B cell (primary cell): Measurements from ENCODE around the gene SUPT5H. TPM values are rescaled to one million over a fixed set of nuclear protein-coding genes. Genes with fewer than 3 reads are reported as not detected.

ENCODE experiments used
- ATAC-seq: fragments of 200-7000 bp; cut with Tn5 transposase; one replicate; pipeline ENCODE4 v1.10.0; 2021; ENCODE audit warnings: low read depth, mild to moderate bottlenecking, moderate number of reproducible peaks, moderate library complexity
- CTCF ChIA-PET: fragments of 350-600 bp; sonication (Branson Sonifier 250); formaldehyde crosslinking; loops from one replicate; lab custom pipeline; 2021; ENCODE audit warnings: antibody characterized with exemption, inconsistent platforms; lab: Charles Lee
- POLR2A ChIA-PET: fragments of 350-600 bp; sonication (Branson Sonifier 250); formaldehyde crosslinking; loops from one replicate; lab custom pipeline; 2021; ENCODE audit warnings: antibody characterized with exemption; lab: Charles Lee
- DNase-seq: peaks from one replicate; pipeline ENCODE4 v3.0.0; 2013
- H2AFZ ChIP-seq: 2 replicates; pipeline ENCODE4 v1.6.1; 2012; ENCODE audit warnings: mild to moderate bottlenecking, low read depth, low read length; ENCODE audit not compliant: insufficient read depth, poor library complexity, severe bottlenecking
- H3K27ac ChIP-seq, 2 donors: 1 replicate in 1 of 2; 2 replicates in 1 of 2; pipeline ENCODE4 v1.5.1; 2012 to 2013; ENCODE audit warnings: low read length in 2 of 2, mild to moderate bottlenecking in 2 of 2, moderate library complexity in 1 of 2
- H3K27me3 ChIP-seq, 4 experiments: fragments of 200-600 bp in 1 of 4; sonication (generic) in 1 of 4; replicated peaks in 1 of 4; 1 replicate in 2 of 4; 2 replicates in 2 of 4; pipeline versions ENCODE4 v1.6.1 to v1.7.0; 2013 to 2016; ENCODE audit warnings: low read length in 3 of 4, mild to moderate bottlenecking in 2 of 4, mixed read lengths in 1 of 4, moderate library complexity in 1 of 4; ENCODE audit not compliant: insufficient read depth in 4 of 4, control insufficient read depth in 3 of 4; ENCODE audit errors: control extremely low read depth in 1 of 4
- H3K36me3 ChIP-seq, 2 experiments: replicated peaks in 1 of 2; 1 replicate in 1 of 2; 2 replicates in 1 of 2; pipeline versions ENCODE4 v1.6.1 to v1.7.1; 2013; ENCODE audit warnings: low read length in 1 of 2; ENCODE audit not compliant: insufficient read depth in 2 of 2, control insufficient read depth in 1 of 2; ENCODE audit errors: control extremely low read depth in 1 of 2, extremely low read depth in 1 of 2
- H3K4me1 ChIP-seq, 2 donors: fragments of 200-600 bp in 1 of 2; sonication (generic) in 1 of 2; 1 replicate in 1 of 2; 2 replicates in 1 of 2; pipeline versions ENCODE4 v1.5.1 to v1.6.1; 2013 to 2017; ENCODE audit warnings: low read length in 2 of 2; ENCODE audit not compliant: control insufficient read depth in 2 of 2, insufficient read depth in 2 of 2
- H3K4me2 ChIP-seq: replicated peaks from 2 replicates; pipeline ENCODE3; 2012; ENCODE audit warnings: mild to moderate bottlenecking, low read depth, low read length; ENCODE audit not compliant: poor library complexity, severe bottlenecking
- H3K4me3 ChIP-seq, 5 experiments: fragments of 200-600 bp in 1 of 5; sonication (generic) in 1 of 5; 1 replicate in 3 of 5; 2 replicates in 2 of 5; pipeline versions ENCODE4 v1.5.1 to v1.7.0; 2011 to 2016; ENCODE audit warnings: low read length in 4 of 5, mild to moderate bottlenecking in 4 of 5, low read depth in 2 of 5, control low read depth in 1 of 5, moderate library complexity in 1 of 5; ENCODE audit not compliant: insufficient read depth in 1 of 5; ENCODE audit errors: control extremely low read depth in 1 of 5, extremely low read depth in 1 of 5
- H3K79me2 ChIP-seq: fragments of 200-600 bp; sonication (generic); one replicate; pipeline ENCODE4 v1.6.0; 2016; ENCODE audit warnings: low read length; ENCODE audit not compliant: control insufficient read depth, insufficient read depth
- H3K9ac ChIP-seq: fragments of 200-600 bp; sonication (generic); 2 replicates; pipeline ENCODE4 v1.6.1; 2017; ENCODE audit warnings: mild to moderate bottlenecking, low read length, moderate library complexity
- H3K9me3 ChIP-seq, 3 donors: one replicate each; pipeline versions ENCODE4 v1.6.1 to v1.7.1; 2013; ENCODE audit warnings: low read length in 2 of 3; ENCODE audit not compliant: control insufficient read depth in 2 of 3, insufficient read depth in 1 of 3; ENCODE audit errors: control extremely low read depth in 1 of 3
- H4K20me1 ChIP-seq: 2 replicates; pipeline ENCODE4 v1.6.0; 2012; ENCODE audit warnings: mild to moderate bottlenecking, low read length; ENCODE audit not compliant: insufficient read depth, control insufficient read depth, poor library complexity, severe bottlenecking
- H3K27ac Mint-ChIP-seq: one replicate; pipeline ENCODE4 v1.8.0; 2021; ENCODE audit warnings: mixed read lengths
- H3K27me3 Mint-ChIP-seq: one replicate; pipeline ENCODE4 v1.8.0; 2021; ENCODE audit warnings: mixed read lengths
- H3K4me1 Mint-ChIP-seq: one replicate; pipeline ENCODE4 v1.8.0; 2021; ENCODE audit warnings: mixed read lengths
- H3K4me3 Mint-ChIP-seq: one replicate; pipeline ENCODE4 v1.8.0; 2021; ENCODE audit warnings: mixed read lengths
- H3K9me3 Mint-ChIP-seq: one replicate; pipeline ENCODE4 v1.8.0; 2022; ENCODE audit warnings: mixed read lengths; ENCODE audit not compliant: insufficient read depth
- CTCF ChIP-seq: fragments of 200-600 bp; IDR thresholded peaks from one replicate; pipeline ENCODE4 v1.8.0; 2022; ENCODE audit warnings: antibody characterized with exemption, mild to moderate bottlenecking
- EZH2 ChIP-seq: IDR thresholded peaks from 2 replicates; pipeline ENCODE4 v1.6.1; 2012; ENCODE audit warnings: borderline replicate concordance, low read depth, mild to moderate bottlenecking, moderate library complexity, low read length; ENCODE audit not compliant: insufficient read depth, poor library complexity, severe bottlenecking
- WGBS: methylation state at CpG from one replicate; pipeline ENCODE4 v1.1.5; 2013; ENCODE audit warnings: missing lambda C conversion rate; ENCODE audit not compliant: insufficient coverage; 5-methylcytosine and 5-hydroxymethylcytosine counted together
- intact Hi-C: fragments of 100-400 bp; cut with micrococcal nuclease; formaldehyde crosslinking; loops from one replicate; pipeline ENCODE4 v1.10.0; 2022
- polyA plus RNA-seq: library from polyadenylated mRNA; depleted of rRNA; stranded (reverse); fragments of >200 nt; gene quantifications from 2 replicates; pipeline ENCODE4 v1.2.3, GENCODE V29; 2012
- total RNA-seq, 2 donors: library from RNA; stranded (reverse); fragments of 120-200 nt in 1 of 2; gene quantifications; 1 replicate in 1 of 2; 2 replicates in 1 of 2; pipeline versions ENCODE4 v1.2.3 to v1.2.4, GENCODE V29; 2013 to 2022

The SUPT5H gene
- total and polyA plus RNA-seq, 2 donors (not counting 1 experiment from before 2014, with no cell fraction given): 119 to 203 TPM

DNA sequence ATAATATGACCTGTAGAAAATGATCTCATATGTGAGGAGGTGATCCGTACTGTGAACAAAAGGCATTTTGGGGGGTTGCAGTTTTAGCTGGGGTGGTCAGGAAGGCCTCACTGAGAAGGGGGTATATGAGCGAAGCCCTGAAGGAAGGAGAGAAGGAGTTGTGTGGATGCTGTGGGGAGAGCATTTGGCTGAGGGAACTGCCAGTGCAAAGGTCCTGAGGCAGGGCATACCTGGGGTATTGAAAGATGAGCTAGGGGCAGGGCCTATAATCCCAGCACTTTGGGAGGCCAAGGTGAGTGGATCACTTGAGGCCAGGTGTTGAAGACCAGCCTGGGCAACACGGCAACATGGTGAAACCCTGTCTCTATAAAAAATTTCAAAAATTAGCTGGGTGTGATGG, 72.0 kb downstream of the SUPT5H start:
- ChIA-PET CTCF (interaction anchor here (0.7 to 1.8 kb wide), 2 partner anchors 10 to 14 kb away, joined by 3 to 4 read pairs; no protein-coding TSS in a partner anchor), POLR2A (no interaction called here)
- peaks cover 16% of the 10 kb centered on the region for H3K4me1 Mint-ChIP-seq
- Histone ChIP-seq H3K27ac (no peak overlapping the region), H3K36me3 (no peaks in the 10 kb centered on the region), H3K4me3 (no peak overlapping the region), H3K9ac (no peak overlapping the region), H3K4me2 (no peak overlapping the region), H2AFZ (no peak overlapping the region), H3K4me1 (peaks cover 20 to 25% of the 10 kb centered on the region in 2 donors), H4K20me1 (no peaks in the 10 kb centered on the region), H3K79me2 (no peaks in the 10 kb centered on the region), H3K9me3 (peaks cover 0 to 23% (median 0%) of the 10 kb centered on the region in 3 donors), H3K27me3 (peaks cover 0 to 47% (median 32%) of the 10 kb centered on the region in 4 experiments)
- H3K27me3 Mint-ChIP-seq: peaks cover 31% of the 10 kb centered on the region
- no peak for DNase-seq
- 50% methylated on average over 2 of the region's 3 CpGs for WGBS
- H3K27ac Mint-ChIP-seq: no peak overlapping the region
- intact Hi-C loops: no loop called here
- TF ChIP-seq EZH2 (no peak), CTCF (no peak)
- no peaks in the 10 kb centered on the region for H3K9me3 Mint-ChIP-seq
- ATAC-seq: no peak
- no peak overlapping the region for H3K4me3 Mint-ChIP-seq

DNA sequence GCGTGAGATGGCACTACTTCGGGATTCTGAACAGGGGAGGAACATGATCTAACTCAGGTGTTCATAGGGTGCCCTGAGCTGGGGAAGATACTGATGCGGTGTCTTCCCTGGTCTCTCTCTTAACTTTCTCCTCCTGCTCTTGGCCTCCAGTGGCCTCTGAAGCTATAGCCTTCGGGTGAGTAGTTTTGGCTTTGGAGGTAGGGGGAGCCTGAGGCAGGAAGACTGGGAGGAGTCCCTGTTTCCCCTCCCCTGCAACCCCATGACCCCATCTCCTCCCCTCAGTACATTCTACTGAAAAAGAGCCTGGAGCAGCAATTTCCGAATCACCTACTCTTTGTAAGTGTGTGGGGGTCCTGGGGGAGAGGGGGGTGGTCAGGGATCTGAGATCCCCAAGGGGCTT, 73.1 kb downstream of the SUPT5H start:
- no peak for DNase-seq

More for the DNA sequence above, 73.1 kb downstream of the SUPT5H start:
- H3K4me3 Mint-ChIP-seq: no peak overlapping the region
- peaks cover 0 to 38% (median 31%) of the 10 kb centered on the region in 4 experiments for H3K27me3 ChIP-seq
- no peaks in the 10 kb centered on the region for H3K36me3 ChIP-seq
- peaks cover 0 to 23% (median 0%) of the 10 kb centered on the region in 3 donors for H3K9me3 ChIP-seq
- ATAC-seq: no peak
- ChIA-PET CTCF (interaction anchor here (0.7 to 1.8 kb wide), 2 partner anchors 11 to 15 kb away, joined by 3 to 4 read pairs; no protein-coding TSS in a partner anchor), POLR2A (interaction anchor here (0.6 to 0.7 kb wide), 2 partner anchors 96 to 753 kb away, joined by 5 to 7 read pairs; no protein-coding TSS in a partner anchor)
- TF ChIP-seq CTCF (no peak), EZH2 (no peak)
- peaks cover 27% of the 10 kb centered on the region for H3K27me3 Mint-ChIP-seq
- H3K9me3 Mint-ChIP-seq: no peaks in the 10 kb centered on the region
- H3K27ac ChIP-seq: no peak overlapping the region
- no peak overlapping the region for H3K9ac ChIP-seq
- H4K20me1 ChIP-seq: no peaks in the 10 kb centered on the region
- no peak overlapping the region for H3K27ac Mint-ChIP-seq
- H3K4me2 ChIP-seq: no peak overlapping the region
- peaks cover 20 to 25% of the 10 kb centered on the region in 2 donors for H3K4me1 ChIP-seq
- WGBS: 100% methylated on average over 1 of the region's 5 CpGs
- H3K4me1 Mint-ChIP-seq: peaks cover 16% of the 10 kb centered on the region
- H3K4me3 ChIP-seq: no peak overlapping the region
- H3K79me2 ChIP-seq: no peaks in the 10 kb centered on the region
- intact Hi-C loops: no loop called here
- no peak overlapping the region for H2AFZ ChIP-seq
